ENCODE data around the gene FBXW8.

Gene FBXW8

GRCh38 chr12:116958402-116959197 is 47.9 kb downstream of the FBXW8 start:
- DNase-seq (ENCODE audit: low read depth): no peak

GRCh38 chr12:116959198-116959460 is 48.4 kb downstream of the FBXW8 start:
- no peak for DNase-seq (ENCODE audit: low read depth)

GRCh38 chr12:116959845-116960514 is 49.2 kb downstream of the FBXW8 start:
- DNase-seq (ENCODE audit: low read depth): no peak

- DNase-seq (ENCODE audit: low read depth): no peak
These were observed 51.4 kb downstream of the FBXW8 start for GRCh38 chr12:116962197-116962596.

GRCh38 chr12:116962783-116963356 is 52.1 kb downstream of the FBXW8 start:
- DNase-seq (ENCODE audit: low read depth): no peak

- DNase-seq (ENCODE audit: low read depth): no peak
These were observed 53.6 kb downstream of the FBXW8 start for GRCh38 chr12:116964054-116965050.

GRCh38 chr12:116968986-116969385 is 58.2 kb downstream of the FBXW8 start:
- no peak for DNase-seq (ENCODE audit: low read depth)

- no peak for DNase-seq (ENCODE audit: low read depth)
These were observed 59.1 kb downstream of the FBXW8 start for GRCh38 chr12:116969615-116970585.

GRCh38 chr12:116971222-116971621 is 60.5 kb downstream of the FBXW8 start:
- DNase-seq (ENCODE audit: low read depth): no peak

GRCh38 chr12:116975779-116976393 is 65.1 kb downstream of the FBXW8 start:
- no peak for DNase-seq (ENCODE audit: low read depth)

- no peak for DNase-seq (ENCODE audit: low read depth)
These were observed 67.0 kb downstream of the FBXW8 start for GRCh38 chr12:116977465-116978380.

- DNase-seq (ENCODE audit: low read depth): no peak
These were observed 68.2 kb downstream of the FBXW8 start for GRCh38 chr12:116978791-116979508.

GRCh38 chr12:116980083-116980482 is 69.3 kb downstream of the FBXW8 start:
- DNase-seq (ENCODE audit: low read depth): no peak

- no peak for DNase-seq (ENCODE audit: low read depth)
These were observed 72.2 kb downstream of the FBXW8 start for GRCh38 chr12:116982791-116983411.

GRCh38 chr12:116984098-116984497 is 73.3 kb downstream of the FBXW8 start:
- DNase-seq (ENCODE audit: low read depth): no peak

GRCh38 chr12:116990329-116990728 is 79.6 kb downstream of the FBXW8 start:
- no peak for DNase-seq (ENCODE audit: low read depth)

- DNase-seq (ENCODE audit: low read depth): no peak
These were observed 80.5 kb downstream of the FBXW8 start for GRCh38 chr12:116990971-116991966.
